Pancreas (tissue), 10 donors: ENCODE data around the gene MDFIC2. TPM values are rescaled to one million over a fixed set of nuclear protein-coding genes. Genes with fewer than 3 reads are reported as not detected.

Experiments
- ATAC-seq, 4 donors: fragments of 200-7000 bp; cut with Tn5 transposase; one replicate each; pipeline versions ENCODE4 v1.8.0 to v1.9.1; 2020; ENCODE audit warnings: mild to moderate bottlenecking in 4 of 4, moderate library complexity in 4 of 4
- DNase-seq, 6 donors: peaks; one replicate each; pipeline ENCODE4 v3.0.0-alpha.2; 2020
- FAIRE-seq: peaks from 2 replicates; lab custom pipeline; 2012; peaks lifted over from hg19 to GRCh38; lab: Jason Lieb, UNC
- H3K27ac ChIP-seq, 4 donors: fragments of 200-600 bp; sonication (generic); 1 replicate in 3 of 4; 2 replicates in 1 of 4; pipeline versions ENCODE4 v1.5.0 to v1.8.0; 2020
- H3K27me3 ChIP-seq, 4 donors: fragments of 200-600 bp; one replicate each; pipeline ENCODE4 v1.8.0; 2021
- H3K36me3 ChIP-seq, 3 donors: fragments of 200-600 bp; sonication (generic) in 1 of 3; one replicate each; pipeline versions ENCODE4 v1.5.0 to v1.8.0; 2020 to 2021
- H3K4me1 ChIP-seq, 3 donors: fragments of 200-600 bp; one replicate each; pipeline ENCODE4 v1.8.0; 2021
- H3K4me3 ChIP-seq, 4 donors: fragments of 200-600 bp; sonication (generic) in 2 of 4; one replicate each; pipeline versions ENCODE4 v1.5.0 to v1.8.0; 2020 to 2021
- H3K9me3 ChIP-seq, 4 donors: fragments of 200-600 bp; one replicate each; pipeline ENCODE4 v1.8.0; 2021
- CTCF ChIP-seq, 4 donors: fragments of 200-600 bp; sonication (generic) in 3 of 4; IDR thresholded peaks; one replicate each; pipeline versions ENCODE4 v1.5.0 to v1.8.0; 2021; ENCODE audit warnings: antibody characterized with exemption in 4 of 4
- WGBS, 2 donors: extraction: QIAGEN DNeasy Blood & Tissue Kit; methylation state at CpG; one replicate each; pipeline ENCODE4 v1.1.7; 2013; 5-methylcytosine and 5-hydroxymethylcytosine counted together
- intact Hi-C, 3 donors: fragments of 100-400 bp; cut with DNase I; formaldehyde crosslinking; loops; one replicate each; pipeline versions ENCODE4 v1.11.1 to v1.14.2; 2022
- polyA plus RNA-seq, 2 donors: library from polyadenylated mRNA; stranded (reverse); fragments of 200-250 nt; gene quantifications; one replicate each; pipeline ENCODE4 v1.2.3, GENCODE V29; 2013
- total RNA-seq, 6 donors: library from RNA; stranded (reverse); fragmentation: NEBNext Ultra II Directional in 4 of 6; extraction: Animal tissue kit (Norgen Biotek cat#: 25700) in 4 of 6; gene quantifications; one replicate each; pipeline versions ENCODE4 v1.2.1 to v1.2.4, GENCODE V29; 2021 to 2023
- donor health status: healthy with polysubstance abuse.
- donor health status: DM: no; HTN: no; CAD: no; lungs with moderate emphysema.
- donor health status: DM: no; HTN: no; CAD: no.
- donor health status: control.
- donor health status: control.
- donor health status: Bipolar disorder and iron deficiency.
- donor health status: DM: yes; HTN: yes; CAD: no.
- donor health status: DM: no; HTN: no; CAD: no.
- donor health status: DM: no; HTN: no; CAD: no.
- donor health status: DM: yes; HTN: yes; CAD: no.

Gene MDFIC2
- total and polyA plus RNA-seq, 8 donors: not detected

DNA sequence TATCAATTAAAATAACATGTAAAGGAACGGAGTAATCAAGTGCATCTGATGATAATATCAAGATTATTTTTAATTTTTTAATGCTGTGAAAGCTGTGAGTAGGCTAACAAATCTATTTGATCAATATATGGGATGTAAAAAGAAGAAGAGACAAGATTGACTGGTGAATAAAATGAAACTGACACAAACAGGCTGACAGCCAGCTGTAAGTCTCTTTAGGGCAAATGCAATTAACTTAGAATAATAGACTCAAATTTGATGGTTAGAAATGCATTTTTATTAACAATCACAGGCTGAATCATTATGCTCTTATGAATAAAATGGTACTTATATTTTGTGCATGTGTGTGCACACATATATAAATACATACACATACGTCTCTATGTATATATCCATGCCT, 68.0 kb downstream of the MDFIC2 start:
- Histone ChIP-seq H3K4me3 (no peak overlapping the region), H3K4me1 (no peaks in the 10 kb centered on the region), H3K27me3 (no peaks in the 10 kb centered on the region), H3K27ac (no peak overlapping the region), H3K36me3 (no peaks in the 10 kb centered on the region), H3K9me3 (no peaks in the 10 kb centered on the region)
- TF ChIP-seq CTCF (IDR thresholded peaks at IDR 0.05): no peak
- ATAC-seq: no peak
- no peak for FAIRE-seq
- WGBS, 2 donors: 86 to 89% methylated on average over 2 of the region's 2 CpGs
- intact Hi-C loops: no loop called here
- DNase-seq: no peak

GRCh38 chr3:70242297-70242882, 70.0 kb downstream of the MDFIC2 start:
- FAIRE-seq (no peak), ATAC-seq (no peak), DNase-seq (no peak)
- Histone ChIP-seq H3K27me3 (no peaks in the 10 kb centered on the region), H3K4me3 (no peak overlapping the region), H3K36me3 (no peaks in the 10 kb centered on the region), H3K9me3 (no peaks in the 10 kb centered on the region), H3K4me1 (no peaks in the 10 kb centered on the region), H3K27ac (no peak overlapping the region)
- TF ChIP-seq CTCF (IDR thresholded peaks at IDR 0.05): no peak
- intact Hi-C loops: no loop called here
- 65 to 68% methylated on average over 2 of the region's 2 CpGs for WGBS, 2 donors

DNA sequence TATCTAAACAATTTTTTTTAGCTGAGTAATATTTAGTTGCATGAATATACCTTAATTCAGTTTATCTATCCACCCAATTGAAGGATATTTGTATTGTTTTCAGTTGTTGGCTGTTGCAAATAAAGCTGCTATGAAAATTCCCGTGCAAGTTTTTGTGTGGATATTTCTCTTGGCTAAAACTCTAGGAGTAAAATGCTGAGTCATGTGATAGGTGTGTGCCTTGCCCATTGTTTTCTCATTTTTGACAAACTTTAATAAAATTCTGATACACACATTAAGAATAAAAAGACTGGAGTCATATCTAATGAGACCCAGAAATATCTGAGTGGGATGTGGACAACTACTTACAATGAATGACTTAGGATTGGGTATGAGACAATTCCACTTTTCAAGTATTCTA, 78.6 kb downstream of the MDFIC2 start:
- TF ChIP-seq CTCF (IDR thresholded peaks at IDR 0.05): no peak
- 86 to 90% methylated on average over 1 of the region's 1 CpG for WGBS, 2 donors
- no peak overlapping the region for H3K4me3 ChIP-seq
- FAIRE-seq (no peak), DNase-seq (no peak), ATAC-seq (no peak)
- no peaks in the 10 kb centered on the region for H3K27me3 ChIP-seq
- no peaks in the 10 kb centered on the region for H3K4me1 ChIP-seq
- no peaks in the 10 kb centered on the region for H3K36me3 ChIP-seq
- intact Hi-C loops: no loop called here
- no peaks in the 10 kb centered on the region for H3K9me3 ChIP-seq
- H3K27ac ChIP-seq: no peak overlapping the region

DNA sequence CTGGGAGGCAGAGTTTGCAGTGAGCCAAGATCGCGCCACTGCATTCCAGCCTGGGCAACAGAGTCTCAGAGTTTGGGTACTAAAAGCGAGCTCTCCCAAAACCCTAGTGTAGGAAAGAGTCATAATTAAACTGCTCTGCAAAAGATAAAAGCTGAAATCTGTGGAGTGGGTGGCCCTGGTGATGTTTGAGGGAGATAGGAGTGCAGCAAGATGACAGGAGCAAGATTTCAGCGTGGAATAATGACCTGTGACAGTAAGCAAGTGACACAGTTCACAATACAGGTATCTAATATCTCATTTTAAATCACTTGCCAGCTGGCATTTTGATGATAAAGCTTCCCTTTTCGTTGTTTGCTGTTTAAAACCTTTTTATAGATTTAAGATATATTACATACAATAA, 79.3 kb downstream of the MDFIC2 start:
- no peaks in the 10 kb centered on the region for H3K36me3 ChIP-seq
- FAIRE-seq (no peak), ATAC-seq (no peak), DNase-seq (no peak)
- TF ChIP-seq CTCF (IDR thresholded peaks at IDR 0.05): no peak
- H3K27me3 ChIP-seq: no peaks in the 10 kb centered on the region
- no peaks in the 10 kb centered on the region for H3K9me3 ChIP-seq
- H3K4me3 ChIP-seq: no peak overlapping the region
- H3K4me1 ChIP-seq: no peaks in the 10 kb centered on the region
- 63 to 76% methylated on average over 5 of the region's 5 CpGs for WGBS, 2 donors
- intact Hi-C loops: no loop called here
- no peak overlapping the region for H3K27ac ChIP-seq

DNA sequence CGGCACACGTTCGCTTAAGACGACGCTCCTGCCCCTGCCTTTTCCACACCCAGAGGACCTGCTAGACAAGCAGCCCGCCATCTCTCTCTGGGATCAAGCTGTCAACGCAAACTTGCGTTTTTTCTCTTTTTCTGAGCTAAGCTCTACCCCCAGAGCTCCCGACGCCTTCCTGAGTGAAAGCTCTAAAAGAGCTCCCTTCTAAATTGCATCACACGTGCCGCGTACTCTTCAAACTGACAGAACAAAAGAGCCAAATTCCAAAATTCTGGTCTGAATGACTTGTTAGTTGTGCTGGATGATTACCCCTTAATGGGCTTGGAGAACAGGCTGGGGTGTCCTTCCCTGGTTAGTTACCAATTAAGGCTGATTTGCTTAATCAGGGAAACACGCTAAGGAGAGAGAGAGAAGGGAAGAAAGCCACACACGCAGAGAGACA, 81.2 kb downstream of the MDFIC2 start:
- ATAC-seq: no peak
- FAIRE-seq: no peak
- peaks cover 0 to 3% (median 0%) of the 10 kb centered on the region in 4 donors for H3K27me3 ChIP-seq
- no peaks in the 10 kb centered on the region for H3K4me1 ChIP-seq
- no peak for TF ChIP-seq CTCF (IDR thresholded peaks at IDR 0.05)
- no peaks in the 10 kb centered on the region for H3K36me3 ChIP-seq
- no peak overlapping the region for H3K4me3 ChIP-seq
- no peaks in the 10 kb centered on the region for H3K9me3 ChIP-seq
- 72 to 76% methylated on average over 15 of the region's 15 CpGs for WGBS, 2 donors
- H3K27ac ChIP-seq: no peak overlapping the region
- intact Hi-C loops: no loop called here
- no peak for DNase-seq
